OCI-LY1 (cell line): Measurements from ENCODE around the gene SLC26A11.

Source experiments
- EZH2 ChIP-seq: fragments of 200-600 bp; sonication (generic), shearing (Covaris generic); IDR thresholded peaks from 2 replicates; pipeline ENCODE4 v1.8.0; 2017; ENCODE audit warnings: borderline replicate concordance, mixed run types, mild to moderate bottlenecking, antibody characterized with exemption, low read length, moderate library complexity, mixed read lengths
- TF ChIP-seq, protein P1 (sequence below): fragments of 200-600 bp; sonication (generic), shearing (Covaris generic); IDR thresholded peaks from 2 replicates; pipeline ENCODE4 v1.5.1; 2017; ENCODE audit warnings: mild to moderate bottlenecking, antibody characterized with exemption, low read length, moderate library complexity, mixed read lengths

DNA sequence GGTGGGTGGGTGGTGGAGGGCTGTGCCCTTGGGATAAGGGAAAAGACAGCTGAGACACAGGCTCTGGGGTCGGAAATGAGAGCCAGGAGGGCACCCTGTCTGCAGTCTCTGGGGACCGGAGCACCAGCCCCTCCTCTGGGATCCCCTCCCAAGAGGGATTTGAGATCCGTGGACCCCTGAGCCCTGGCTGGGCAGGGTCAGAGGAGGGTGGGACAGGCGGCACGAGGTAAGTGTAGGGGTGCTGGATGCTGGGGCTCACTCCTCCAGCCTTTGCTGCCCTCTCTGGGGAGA lies 519 bp upstream of the SLC26A11 start:
- TF ChIP-seq, protein P1, sequence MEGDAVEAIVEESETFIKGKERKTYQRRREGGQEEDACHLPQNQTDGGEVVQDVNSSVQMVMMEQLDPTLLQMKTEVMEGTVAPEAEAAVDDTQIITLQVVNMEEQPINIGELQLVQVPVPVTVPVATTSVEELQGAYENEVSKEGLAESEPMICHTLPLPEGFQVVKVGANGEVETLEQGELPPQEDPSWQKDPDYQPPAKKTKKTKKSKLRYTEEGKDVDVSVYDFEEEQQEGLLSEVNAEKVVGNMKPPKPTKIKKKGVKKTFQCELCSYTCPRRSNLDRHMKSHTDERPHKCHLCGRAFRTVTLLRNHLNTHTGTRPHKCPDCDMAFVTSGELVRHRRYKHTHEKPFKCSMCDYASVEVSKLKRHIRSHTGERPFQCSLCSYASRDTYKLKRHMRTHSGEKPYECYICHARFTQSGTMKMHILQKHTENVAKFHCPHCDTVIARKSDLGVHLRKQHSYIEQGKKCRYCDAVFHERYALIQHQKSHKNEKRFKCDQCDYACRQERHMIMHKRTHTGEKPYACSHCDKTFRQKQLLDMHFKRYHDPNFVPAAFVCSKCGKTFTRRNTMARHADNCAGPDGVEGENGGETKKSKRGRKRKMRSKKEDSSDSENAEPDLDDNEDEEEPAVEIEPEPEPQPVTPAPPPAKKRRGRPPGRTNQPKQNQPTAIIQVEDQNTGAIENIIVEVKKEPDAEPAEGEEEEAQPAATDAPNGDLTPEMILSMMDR, result no peak
- no peak for TF ChIP-seq EZH2
